ENCODE results near the gene SLIT2. TPM values are rescaled to one million over a fixed set of nuclear protein-coding genes. Genes with fewer than 3 reads are reported as not detected.

SLIT2 gene
- total RNA-seq, 4 donors from 2014 or later, result 82.3 to 101 (median 92.0) TPM

DNA sequence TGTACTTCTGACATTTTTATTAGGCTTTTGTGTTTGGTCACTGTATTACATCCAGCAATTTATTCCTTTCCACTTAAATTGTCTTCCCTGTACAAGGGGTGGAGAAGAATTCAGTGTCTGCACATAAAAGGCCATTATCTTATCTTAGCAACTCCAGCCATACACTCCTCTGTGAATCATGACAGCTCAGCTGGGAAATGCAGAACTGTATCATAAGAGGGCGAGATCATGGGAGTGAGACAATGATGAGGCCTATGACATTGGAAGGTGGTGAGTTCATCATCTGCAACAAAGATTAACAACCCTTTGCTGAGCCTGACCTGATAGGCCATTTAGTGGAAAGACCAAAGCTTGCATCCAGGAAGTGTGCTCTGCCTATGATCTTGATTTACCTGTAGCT lies 33.3 kb downstream of the SLIT2 start:
- WGBS, result 88% methylated on average over 1 of the region's 1 CpG
- intact Hi-C loops (cut with DNase I), result no loop called here

DNA sequence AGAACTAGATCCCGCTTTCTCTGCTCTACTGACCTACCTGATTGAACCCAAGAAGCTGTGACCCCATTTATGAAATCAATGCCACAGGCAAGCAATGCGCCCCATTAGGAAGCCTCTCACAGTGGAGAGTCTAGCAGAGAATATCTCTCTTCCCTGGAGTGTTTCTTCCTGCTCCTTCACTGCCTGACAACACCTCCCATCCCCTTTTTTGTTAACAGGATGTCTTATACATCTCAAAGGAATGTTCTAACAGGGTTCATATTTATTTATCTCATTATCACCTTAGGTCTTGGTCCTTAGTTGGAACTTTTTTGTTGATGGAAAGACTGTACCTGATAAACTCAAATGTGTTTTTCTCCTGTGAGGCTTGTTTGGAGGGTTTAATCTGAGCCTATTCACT lies 35.5 kb downstream of the SLIT2 start:
- Histone ChIP-seq H3K9me3 (no peaks in the 10 kb centered on the region), H3K4me1 (peaks cover 0 to 14% (median 3%) of the 10 kb centered on the region in 4 donors), H3K4me3 (no peak overlapping the region), H3K36me3 (no peaks in the 10 kb centered on the region), H3K27me3 (no peaks in the 10 kb centered on the region), H3K27ac (replicated peaks in 1 of 4) (no peak overlapping the region)
- TF ChIP-seq, protein P1, sequence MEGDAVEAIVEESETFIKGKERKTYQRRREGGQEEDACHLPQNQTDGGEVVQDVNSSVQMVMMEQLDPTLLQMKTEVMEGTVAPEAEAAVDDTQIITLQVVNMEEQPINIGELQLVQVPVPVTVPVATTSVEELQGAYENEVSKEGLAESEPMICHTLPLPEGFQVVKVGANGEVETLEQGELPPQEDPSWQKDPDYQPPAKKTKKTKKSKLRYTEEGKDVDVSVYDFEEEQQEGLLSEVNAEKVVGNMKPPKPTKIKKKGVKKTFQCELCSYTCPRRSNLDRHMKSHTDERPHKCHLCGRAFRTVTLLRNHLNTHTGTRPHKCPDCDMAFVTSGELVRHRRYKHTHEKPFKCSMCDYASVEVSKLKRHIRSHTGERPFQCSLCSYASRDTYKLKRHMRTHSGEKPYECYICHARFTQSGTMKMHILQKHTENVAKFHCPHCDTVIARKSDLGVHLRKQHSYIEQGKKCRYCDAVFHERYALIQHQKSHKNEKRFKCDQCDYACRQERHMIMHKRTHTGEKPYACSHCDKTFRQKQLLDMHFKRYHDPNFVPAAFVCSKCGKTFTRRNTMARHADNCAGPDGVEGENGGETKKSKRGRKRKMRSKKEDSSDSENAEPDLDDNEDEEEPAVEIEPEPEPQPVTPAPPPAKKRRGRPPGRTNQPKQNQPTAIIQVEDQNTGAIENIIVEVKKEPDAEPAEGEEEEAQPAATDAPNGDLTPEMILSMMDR (IDR thresholded peaks at IDR 0.05), result no peak
- TF ChIP-seq POLR2A (IDR thresholded peaks at IDR 0.05; ENCODE audit: low read depth) (no peak), EP300 (IDR thresholded peaks at IDR 0.05) (no peak), POLR2AphosphoS5 (IDR thresholded peaks at IDR 0.05) (no peak)
- 100% methylated on average over 2 of the region's 2 CpGs for WGBS
- intact Hi-C loops (cut with DNase I), result no loop called here
- DNase-seq (ENCODE audit: extremely low spot score), result no peak

More for the DNA sequence above, 33.3 kb downstream of the SLIT2 start:
- H3K9me3 ChIP-seq, result no peaks in the 10 kb centered on the region
- no peak overlapping the region for H3K4me3 ChIP-seq
- no peaks in the 10 kb centered on the region for H3K36me3 ChIP-seq
- peaks cover 0 to 14% (median 3%) of the 10 kb centered on the region in 4 donors for H3K4me1 ChIP-seq
- H3K27me3 ChIP-seq, result no peaks in the 10 kb centered on the region
- no peak for DNase-seq (ENCODE audit: extremely low spot score)
- TF ChIP-seq POLR2A (IDR thresholded peaks at IDR 0.05; ENCODE audit: low read depth), result no peak
- TF ChIP-seq, protein P1 (IDR thresholded peaks at IDR 0.05), result no peak
- no peak overlapping the region for H3K27ac ChIP-seq (replicated peaks in 1 of 4)

DNA sequence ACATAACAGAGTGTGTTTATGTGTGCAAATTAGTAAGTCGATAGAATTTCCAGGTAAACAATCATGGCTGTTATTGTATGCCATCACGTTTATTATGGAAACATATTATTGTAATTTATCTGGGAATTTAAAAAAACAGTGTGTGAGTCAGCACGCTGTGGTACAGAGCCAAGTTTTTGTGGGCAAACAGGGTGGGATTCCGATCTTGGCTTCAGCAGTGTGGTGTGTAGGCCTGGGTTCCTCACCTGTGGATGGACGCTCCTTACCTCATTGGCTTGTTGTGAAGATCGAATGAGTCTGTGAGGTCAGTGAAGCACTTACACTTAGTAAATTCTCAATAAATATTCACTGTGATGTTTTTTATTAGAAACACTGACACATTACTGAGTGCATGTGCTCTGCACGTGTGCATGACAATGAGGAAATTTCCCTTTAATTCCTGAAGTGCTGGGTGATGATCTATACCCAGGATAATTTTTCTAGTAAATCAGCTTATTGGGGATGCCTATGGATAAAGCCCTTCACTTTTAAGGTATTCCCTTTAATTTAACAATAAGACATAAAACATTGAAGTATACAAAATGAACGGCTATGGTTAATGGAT lies 36.4 kb downstream of the SLIT2 start:
- intact Hi-C loops (cut with DNase I), result no loop called here
- DNase-seq (ENCODE audit: extremely low spot score), result no peak
- H3K4me3 ChIP-seq, result no peak overlapping the region
- 84% methylated on average over 8 of the region's 8 CpGs for WGBS
- H3K27me3 ChIP-seq, result no peaks in the 10 kb centered on the region
- H3K27ac ChIP-seq (replicated peaks in 1 of 4), result no peak overlapping the region
- no peaks in the 10 kb centered on the region for H3K36me3 ChIP-seq
- peaks cover 0 to 12% (median 3%) of the 10 kb centered on the region in 4 donors for H3K4me1 ChIP-seq
- H3K9me3 ChIP-seq, result no peaks in the 10 kb centered on the region
- TF ChIP-seq POLR2AphosphoS5 (IDR thresholded peaks at IDR 0.05), result no peak
- no peak for TF ChIP-seq EP300 (IDR thresholded peaks at IDR 0.05)
- TF ChIP-seq, protein P1 (IDR thresholded peaks at IDR 0.05), result no peak
- TF ChIP-seq POLR2A (IDR thresholded peaks at IDR 0.05; ENCODE audit: low read depth), result no peak

DNA sequence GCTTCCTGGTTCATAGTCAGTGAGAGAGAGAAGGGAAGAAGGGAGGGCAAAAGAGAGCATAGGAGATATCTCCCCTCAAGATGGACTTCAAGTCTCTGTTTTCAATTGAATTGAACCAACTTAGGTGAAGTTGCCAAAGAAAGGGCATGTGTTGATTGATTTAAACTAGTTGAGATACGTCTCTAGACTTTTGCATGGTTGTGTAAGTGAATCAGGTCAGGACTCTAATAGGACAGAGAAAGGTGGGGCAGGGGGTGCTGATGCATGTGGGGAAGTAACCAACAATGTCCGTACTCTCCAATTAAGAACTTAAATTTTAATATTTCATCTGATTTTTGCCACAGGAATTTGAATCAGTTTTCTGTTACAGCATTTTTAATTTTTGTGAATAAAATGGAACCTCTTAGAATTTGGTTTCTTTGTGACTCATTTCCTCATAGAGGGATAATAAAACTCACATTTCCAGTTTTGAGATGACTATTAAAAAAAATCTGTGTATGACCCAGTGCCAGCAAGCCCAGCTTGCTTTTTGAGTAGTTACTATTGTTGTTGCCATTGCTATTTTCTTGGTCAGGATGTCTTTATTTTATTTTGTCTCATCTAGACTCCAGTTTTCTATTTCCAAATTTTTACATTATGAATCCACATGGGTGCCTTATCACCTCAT lies 37.3 kb downstream of the SLIT2 start:
- no peak for DNase-seq (ENCODE audit: extremely low spot score)
- WGBS, result 76% methylated on average over 2 of the region's 2 CpGs
- Histone ChIP-seq H3K4me1 (peaks cover 0 to 10% (median under 1%) of the 10 kb centered on the region in 4 donors), H3K27ac (replicated peaks in 1 of 4) (no peak overlapping the region), H3K27me3 (no peaks in the 10 kb centered on the region), H3K36me3 (no peaks in the 10 kb centered on the region), H3K4me3 (no peak overlapping the region), H3K9me3 (no peaks in the 10 kb centered on the region)
- TF ChIP-seq POLR2A (IDR thresholded peaks at IDR 0.05; ENCODE audit: low read depth), result no peak
- TF ChIP-seq POLR2AphosphoS5 (IDR thresholded peaks at IDR 0.05), result no peak
- no peak for TF ChIP-seq EP300 (IDR thresholded peaks at IDR 0.05)
- TF ChIP-seq, protein P1 (IDR thresholded peaks at IDR 0.05), result no peak
- intact Hi-C loops (cut with DNase I), result no loop called here

Data from esophagus muscularis mucosa (tissue), 4 donors.